ENCODE data around the gene KPNA1. TPM values are rescaled to one million over a fixed set of nuclear protein-coding genes. Genes with fewer than 3 reads are reported as not detected.

The KPNA1 gene
- total RNA-seq, 4 donors from 2014 or later: 27.1 to 62.7 (median 43.9) TPM

DNA sequence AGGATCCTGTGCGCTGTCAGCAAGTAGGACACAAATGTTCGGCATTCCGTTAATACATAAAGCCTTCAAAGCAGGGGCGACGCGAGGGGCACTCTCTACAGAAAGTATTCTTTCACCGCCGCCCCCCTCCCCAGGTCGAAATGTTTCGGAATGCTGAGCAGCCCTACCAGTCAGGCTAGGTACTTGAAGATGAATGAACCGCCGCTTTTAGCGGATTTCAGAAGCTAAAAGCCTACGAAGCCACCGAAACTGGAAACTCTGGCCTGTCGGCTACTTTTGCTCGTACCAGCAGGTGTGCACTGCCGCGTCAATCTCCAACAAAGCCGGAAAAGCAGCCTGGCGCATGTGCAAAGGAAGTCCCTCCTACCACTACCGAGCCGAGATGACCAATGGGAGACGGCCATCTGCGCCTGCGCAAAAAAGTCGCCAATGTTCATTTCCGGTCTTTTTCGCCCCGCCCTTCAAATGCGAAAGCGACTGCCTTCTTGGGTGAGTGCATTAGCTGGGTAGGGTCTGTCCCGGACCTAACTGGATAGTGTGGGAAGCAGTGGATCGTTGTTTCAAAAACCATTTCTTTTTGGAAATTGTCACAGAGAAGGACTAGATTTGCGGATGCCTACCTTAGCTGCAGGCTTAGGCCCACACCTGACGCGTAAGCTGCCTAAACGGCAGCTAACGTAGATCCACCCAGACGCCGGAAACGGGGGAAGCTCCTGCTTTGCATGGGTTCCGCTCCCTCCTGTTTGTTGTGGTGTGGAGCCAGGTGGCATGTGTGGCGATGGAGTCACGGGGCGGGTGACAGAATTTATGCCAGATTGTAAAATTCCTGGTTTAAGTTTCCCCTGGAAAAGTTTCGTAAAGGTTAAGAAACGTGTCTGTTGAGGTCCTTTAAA lies 98.7 kb downstream of the KPNA1 start, which contains the start of gene WDR5B:
TSS of gene WDR5B (minus strand) at position 301 of the 893 bp plus-strand sequence. CDS start 534 bp downstream, outside the sequence.
- peaks cover 0 to 7% (median 0%) of the 10 kb centered on the region in 3 donors for H3K36me3 ChIP-seq
- H3K27ac ChIP-seq: peak within 1 kb of the TSS; percentile 77 to 92 (median 88)
- H3K4me3 ChIP-seq: peak within 1 kb of the TSS; percentile 46 to 84 (median 68)
- no peaks in the 10 kb centered on the region for H3K9me3 ChIP-seq
- TF ChIP-seq POLR2A (IDR thresholded peaks at IDR 0.05): peak; percentile 74 to 88
- TF ChIP-seq, protein P1, sequence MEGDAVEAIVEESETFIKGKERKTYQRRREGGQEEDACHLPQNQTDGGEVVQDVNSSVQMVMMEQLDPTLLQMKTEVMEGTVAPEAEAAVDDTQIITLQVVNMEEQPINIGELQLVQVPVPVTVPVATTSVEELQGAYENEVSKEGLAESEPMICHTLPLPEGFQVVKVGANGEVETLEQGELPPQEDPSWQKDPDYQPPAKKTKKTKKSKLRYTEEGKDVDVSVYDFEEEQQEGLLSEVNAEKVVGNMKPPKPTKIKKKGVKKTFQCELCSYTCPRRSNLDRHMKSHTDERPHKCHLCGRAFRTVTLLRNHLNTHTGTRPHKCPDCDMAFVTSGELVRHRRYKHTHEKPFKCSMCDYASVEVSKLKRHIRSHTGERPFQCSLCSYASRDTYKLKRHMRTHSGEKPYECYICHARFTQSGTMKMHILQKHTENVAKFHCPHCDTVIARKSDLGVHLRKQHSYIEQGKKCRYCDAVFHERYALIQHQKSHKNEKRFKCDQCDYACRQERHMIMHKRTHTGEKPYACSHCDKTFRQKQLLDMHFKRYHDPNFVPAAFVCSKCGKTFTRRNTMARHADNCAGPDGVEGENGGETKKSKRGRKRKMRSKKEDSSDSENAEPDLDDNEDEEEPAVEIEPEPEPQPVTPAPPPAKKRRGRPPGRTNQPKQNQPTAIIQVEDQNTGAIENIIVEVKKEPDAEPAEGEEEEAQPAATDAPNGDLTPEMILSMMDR (IDR thresholded peaks at IDR 0.05): peak in 3 of 6 experiments; percentile 5 to 25 (median 22)
- DNase-seq: peak; percentile 95 to 99 (median 98)
- peaks cover 0 to 26% (median 8%) of the 10 kb centered on the region in 4 donors for H3K4me1 ChIP-seq
- H3K27me3 ChIP-seq: no peaks in the 10 kb centered on the region

DNA sequence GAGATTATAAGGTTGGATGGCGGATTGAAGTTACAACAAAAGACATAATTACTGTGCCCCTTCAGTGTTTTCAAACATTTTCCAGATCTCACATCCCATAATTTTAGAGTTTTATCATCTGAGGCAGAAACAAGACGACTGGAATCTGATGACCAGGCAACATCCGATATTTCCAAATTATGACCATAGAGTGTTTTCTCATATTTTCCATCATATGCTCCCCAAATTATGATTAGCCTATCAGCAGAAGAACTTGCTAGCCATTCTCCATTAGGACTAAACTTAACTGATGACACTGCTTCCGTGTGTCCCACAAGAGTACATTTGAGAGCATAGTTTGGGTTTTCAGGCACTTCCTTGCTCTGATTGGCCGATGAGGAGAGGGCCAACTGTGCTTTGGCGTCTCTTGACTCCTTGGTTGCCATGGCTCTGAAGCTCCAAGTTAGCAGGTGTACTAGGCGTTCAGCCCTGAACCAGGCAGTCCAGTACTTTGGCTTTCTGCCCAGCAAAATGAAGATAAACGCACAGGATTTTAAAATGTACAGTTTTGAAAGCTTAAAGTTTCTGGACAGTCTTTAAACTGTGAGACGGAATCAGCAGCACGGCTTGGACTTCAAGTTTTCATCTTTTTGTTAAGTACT lies 99.5 kb downstream of the KPNA1 start:
- H3K9me3 ChIP-seq: no peaks in the 10 kb centered on the region
- peak in 2 of 3 donors; percentile 55 to 65 for DNase-seq
- H3K27ac ChIP-seq: peak overlapping the region; percentile 77 to 92 (median 88)
- H3K4me1 ChIP-seq: peaks cover 0 to 26% (median 8%) of the 10 kb centered on the region in 4 donors
- peaks cover 0 to 14% (median 0%) of the 10 kb centered on the region in 3 donors for H3K36me3 ChIP-seq
- no peak for TF ChIP-seq POLR2A (IDR thresholded peaks at IDR 0.05)
- no peaks in the 10 kb centered on the region for H3K27me3 ChIP-seq
- H3K4me3 ChIP-seq: peak overlapping the region; percentile 46 to 84 (median 68)

DNA sequence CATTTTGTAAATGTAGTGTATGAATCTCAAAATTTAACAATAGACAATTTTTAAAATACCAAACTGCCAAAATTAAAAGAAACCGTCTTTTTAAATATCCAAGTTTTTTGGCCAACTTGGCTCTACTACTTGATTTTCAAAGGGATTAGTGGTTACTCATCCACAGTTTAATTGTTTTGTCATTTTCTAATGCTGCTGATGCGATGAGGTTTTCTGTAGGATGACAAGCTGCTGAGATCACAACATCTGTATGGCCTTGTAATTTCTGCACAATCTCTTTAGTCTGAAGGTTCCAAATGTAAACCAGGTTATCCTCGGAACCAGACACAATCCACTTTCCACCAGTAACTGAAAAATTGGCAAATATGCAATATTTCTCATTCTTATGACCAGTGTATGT lies 100.3 kb downstream of the KPNA1 start:
- DNase-seq: no peak
- TF ChIP-seq, protein P1 (IDR thresholded peaks at IDR 0.05): no peak
- no peak for TF ChIP-seq POLR2A (IDR thresholded peaks at IDR 0.05)
- peaks cover 0 to 26% (median 8%) of the 10 kb centered on the region in 4 donors for H3K4me1 ChIP-seq
- no peaks in the 10 kb centered on the region for H3K27me3 ChIP-seq
- no peak overlapping the region for H3K4me3 ChIP-seq
- H3K9me3 ChIP-seq: no peaks in the 10 kb centered on the region
- H3K36me3 ChIP-seq: peaks cover 0 to 23% (median 0%) of the 10 kb centered on the region in 3 donors
- H3K27ac ChIP-seq: no peak overlapping the region

DNA sequence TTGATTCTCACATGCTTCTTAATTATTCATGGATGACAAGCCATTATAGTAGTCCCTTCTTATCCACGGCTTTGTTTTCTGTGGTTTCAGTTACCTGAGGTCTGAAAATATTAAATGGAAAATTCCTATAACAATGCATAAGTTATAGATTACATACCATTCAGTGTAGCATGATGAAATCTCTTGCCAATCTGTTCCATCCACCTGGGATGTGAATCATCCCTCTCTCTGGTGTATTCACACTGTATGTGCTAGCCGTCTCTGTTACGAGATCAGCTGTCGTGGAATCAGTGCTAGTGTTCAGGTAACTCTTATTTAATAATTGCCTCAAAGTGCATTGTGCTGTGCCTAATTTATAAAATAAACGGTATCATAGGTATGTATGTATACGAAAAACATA lies 104.1 kb downstream of the KPNA1 start:
- H3K9me3 ChIP-seq: no peaks in the 10 kb centered on the region
- H3K27me3 ChIP-seq: no peaks in the 10 kb centered on the region
- DNase-seq: no peak
- peaks cover 0 to 19% (median 5%) of the 10 kb centered on the region in 4 donors for H3K4me1 ChIP-seq
- H3K27ac ChIP-seq: no peak overlapping the region
- no peak overlapping the region for H3K4me3 ChIP-seq
- peaks cover 0 to 58% (median 0%) of the 10 kb centered on the region in 3 donors for H3K36me3 ChIP-seq
- no peak for TF ChIP-seq POLR2A (IDR thresholded peaks at IDR 0.05)
- TF ChIP-seq, protein P1 (IDR thresholded peaks at IDR 0.05): no peak

DNA sequence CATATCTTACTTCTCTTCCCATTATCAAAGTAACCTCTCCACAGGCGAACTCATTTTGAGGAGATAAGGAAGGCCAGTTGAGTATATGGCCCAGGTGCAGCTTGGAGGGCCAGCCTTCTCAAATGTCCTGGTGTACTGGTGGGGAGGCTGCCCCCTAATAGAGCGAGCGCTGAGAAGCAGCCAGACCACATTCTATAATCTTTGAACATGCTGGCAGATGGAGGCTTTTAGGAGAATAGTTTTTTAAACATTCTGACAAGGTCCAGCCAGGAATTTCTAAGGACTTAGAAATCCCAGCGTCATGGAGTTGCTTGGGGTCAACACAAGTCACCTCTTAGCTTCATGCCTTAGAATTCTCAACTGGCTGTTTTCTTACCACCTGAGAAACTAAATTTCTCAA lies 104.6 kb downstream of the KPNA1 start:
- Histone ChIP-seq H3K4me1 (peaks cover 0 to 17% (median 3%) of the 10 kb centered on the region in 4 donors), H3K9me3 (no peaks in the 10 kb centered on the region), H3K4me3 (no peak overlapping the region), H3K27me3 (no peaks in the 10 kb centered on the region), H3K27ac (no peak overlapping the region), H3K36me3 (peaks cover 0 to 63% (median 0%) of the 10 kb centered on the region in 3 donors)
- TF ChIP-seq POLR2A (IDR thresholded peaks at IDR 0.05): no peak
- TF ChIP-seq, protein P1 (IDR thresholded peaks at IDR 0.05): no peak
- no peak for DNase-seq
